Medulla oblongata (tissue), 1 donor: Measurements from ENCODE around the gene CAPZB.

Experiments
- DNase-seq: peaks from one replicate; pipeline ENCODE4 v3.0.0-alpha.2; 2015; ENCODE audit errors: extremely low spot score

The CAPZB gene

GRCh38 chr1:19448491-19449439, 36.6 kb downstream of the CAPZB start:
- peak; percentile 78 for DNase-seq

GRCh38 chr1:19447550-19447949, 37.8 kb downstream of the CAPZB start:
- DNase-seq: no peak

GRCh38 chr1:19445417-19446342, 39.7 kb downstream of the CAPZB start:
- DNase-seq: peak; percentile 55

GRCh38 chr1:19444296-19445021, 40.9 kb downstream of the CAPZB start:
- no peak for DNase-seq

GRCh38 chr1:19443326-19443725, 42.0 kb downstream of the CAPZB start:
- no peak for DNase-seq

- no peak for DNase-seq
Measured at GRCh38 chr1:19442154-19443096, 42.9 kb downstream of the CAPZB start.

- DNase-seq: no peak
Measured at GRCh38 chr1:19441048-19441780, 44.1 kb downstream of the CAPZB start.

GRCh38 chr1:19439464-19440171, 45.7 kb downstream of the CAPZB start:
- peak; percentile 81 for DNase-seq

GRCh38 chr1:19438516-19439195, 46.7 kb downstream of the CAPZB start:
- peak; percentile 4 for DNase-seq

GRCh38 chr1:19437891-19438294, 47.4 kb downstream of the CAPZB start:
- peak; percentile 43 for DNase-seq

- peak; percentile 80 for DNase-seq
Measured at GRCh38 chr1:19436716-19437476, 48.4 kb downstream of the CAPZB start.

GRCh38 chr1:19435851-19436455, 49.4 kb downstream of the CAPZB start:
- no peak for DNase-seq

GRCh38 chr1:19435181-19435580, 50.2 kb downstream of the CAPZB start:
- DNase-seq: peak; percentile 85

GRCh38 chr1:19433719-19433998, 51.7 kb downstream of the CAPZB start:
- no peak for DNase-seq

- no peak for DNase-seq
Measured at GRCh38 chr1:19432943-19433718, 52.2 kb downstream of the CAPZB start.

- no peak for DNase-seq
Measured at GRCh38 chr1:19430121-19431068, 54.9 kb downstream of the CAPZB start.
